ENCODE results near the gene ABHD5. TPM values are rescaled to one million over a fixed set of nuclear protein-coding genes. Genes with fewer than 3 reads are reported as not detected.

ABHD5 gene
- total RNA-seq, 1 experiment from 2014 or later: 9.9 TPM

DNA sequence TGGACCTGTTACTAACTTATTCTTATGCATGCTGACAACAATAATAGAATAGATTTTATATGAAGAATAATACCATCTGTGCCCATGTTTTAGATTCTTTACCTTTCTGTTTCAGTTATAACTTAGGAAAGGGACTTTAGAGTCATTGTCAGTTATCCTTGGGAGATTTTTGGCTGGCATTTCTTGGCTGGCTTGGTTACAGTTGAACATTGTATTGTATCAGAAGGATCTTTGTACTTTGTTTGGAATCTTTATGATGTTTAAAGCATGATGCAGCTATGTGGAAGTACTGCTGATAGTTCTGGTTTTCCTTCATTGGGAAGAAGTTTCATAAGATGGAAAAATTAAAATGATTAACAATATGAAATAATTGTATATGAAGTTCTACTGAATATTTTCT lies 19.9 kb downstream of the ABHD5 start:
- ChIA-PET POLR2A (ENCODE audit: low non-redundant PET) (no interaction called here), CTCF (no interaction called here)
- intact Hi-C loops (cut with micrococcal nuclease; ENCODE audit: unreplicated experiment): no loop called here
- no peak overlapping the region for H3K4me3 ChIP-seq (ENCODE audit: low read depth, low read length, poor library complexity, severe bottlenecking)
- no peak overlapping the region for H3K27ac ChIP-seq (ENCODE audit: low read depth, low read length, poor library complexity, severe bottlenecking)
- no peaks in the 10 kb centered on the region for H3K4me1 ChIP-seq (ENCODE audit: insufficient read depth, low read length, poor library complexity, severe bottlenecking)
- no peaks in the 10 kb centered on the region for H3K9me3 ChIP-seq (ENCODE audit: low read depth, low read length, poor library complexity, severe bottlenecking)
- BruUV-seq (replicated peaks): no TSS peak
- H3K27me3 ChIP-seq (replicated peaks; ENCODE audit: insufficient read depth, low read depth, low read length, poor library complexity): no peaks in the 10 kb centered on the region
- no peaks in the 10 kb centered on the region for H3K36me3 ChIP-seq (ENCODE audit: insufficient read depth, low read length, poor library complexity, severe bottlenecking)
- no peak for DNase-seq (ENCODE audit: low spot score)
- no peak for TF ChIP-seq EZH2 (IDR thresholded peaks at IDR 0.05; ENCODE audit: borderline replicate concordance, low read depth, low read length, poor library complexity, severe bottlenecking)
- TF ChIP-seq, protein P1, sequence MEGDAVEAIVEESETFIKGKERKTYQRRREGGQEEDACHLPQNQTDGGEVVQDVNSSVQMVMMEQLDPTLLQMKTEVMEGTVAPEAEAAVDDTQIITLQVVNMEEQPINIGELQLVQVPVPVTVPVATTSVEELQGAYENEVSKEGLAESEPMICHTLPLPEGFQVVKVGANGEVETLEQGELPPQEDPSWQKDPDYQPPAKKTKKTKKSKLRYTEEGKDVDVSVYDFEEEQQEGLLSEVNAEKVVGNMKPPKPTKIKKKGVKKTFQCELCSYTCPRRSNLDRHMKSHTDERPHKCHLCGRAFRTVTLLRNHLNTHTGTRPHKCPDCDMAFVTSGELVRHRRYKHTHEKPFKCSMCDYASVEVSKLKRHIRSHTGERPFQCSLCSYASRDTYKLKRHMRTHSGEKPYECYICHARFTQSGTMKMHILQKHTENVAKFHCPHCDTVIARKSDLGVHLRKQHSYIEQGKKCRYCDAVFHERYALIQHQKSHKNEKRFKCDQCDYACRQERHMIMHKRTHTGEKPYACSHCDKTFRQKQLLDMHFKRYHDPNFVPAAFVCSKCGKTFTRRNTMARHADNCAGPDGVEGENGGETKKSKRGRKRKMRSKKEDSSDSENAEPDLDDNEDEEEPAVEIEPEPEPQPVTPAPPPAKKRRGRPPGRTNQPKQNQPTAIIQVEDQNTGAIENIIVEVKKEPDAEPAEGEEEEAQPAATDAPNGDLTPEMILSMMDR (conservative IDR thresholded peaks at IDR 0.05; ENCODE audit: low read depth, low read length): no peak

DNA sequence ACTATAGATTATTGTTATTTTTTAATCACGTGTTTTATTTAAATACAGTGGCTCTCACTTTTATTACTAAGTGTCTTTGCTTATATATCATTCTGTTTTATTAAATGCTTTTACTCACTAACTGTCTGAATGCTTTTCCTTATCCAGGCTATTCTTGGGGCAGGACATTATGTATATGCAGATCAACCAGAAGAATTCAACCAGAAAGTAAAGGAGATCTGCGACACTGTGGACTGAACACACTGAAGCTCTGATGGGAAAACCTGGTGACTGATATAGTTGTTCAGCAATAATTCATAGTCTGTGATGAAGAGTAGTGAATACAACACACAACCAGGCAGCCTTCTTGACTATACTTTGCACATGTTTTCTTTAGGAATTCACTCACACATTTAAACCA lies 27.6 kb downstream of the ABHD5 start:
- Histone ChIP-seq H3K36me3 (ENCODE audit: insufficient read depth, low read length, poor library complexity, severe bottlenecking) (peaks cover 3% of the 10 kb centered on the region), H3K4me3 (ENCODE audit: low read depth, low read length, poor library complexity, severe bottlenecking) (no peak overlapping the region), H3K4me1 (ENCODE audit: insufficient read depth, low read length, poor library complexity, severe bottlenecking) (no peaks in the 10 kb centered on the region), H3K9me3 (ENCODE audit: low read depth, low read length, poor library complexity, severe bottlenecking) (no peaks in the 10 kb centered on the region), H3K27me3 (replicated peaks; ENCODE audit: insufficient read depth, low read depth, low read length, poor library complexity) (no peaks in the 10 kb centered on the region), H3K27ac (ENCODE audit: low read depth, low read length, poor library complexity, severe bottlenecking) (no peak overlapping the region)
- ChIA-PET POLR2A (ENCODE audit: low non-redundant PET) (no interaction called here), CTCF (no interaction called here)
- intact Hi-C loops (cut with micrococcal nuclease; ENCODE audit: unreplicated experiment): no loop called here
- BruUV-seq (replicated peaks): no TSS peak
- DNase-seq (ENCODE audit: low spot score): no peak
- TF ChIP-seq EZH2 (IDR thresholded peaks at IDR 0.05; ENCODE audit: borderline replicate concordance, low read depth, low read length, poor library complexity, severe bottlenecking): no peak
- TF ChIP-seq, protein P1 (conservative IDR thresholded peaks at IDR 0.05; ENCODE audit: low read depth, low read length): no peak

DNA sequence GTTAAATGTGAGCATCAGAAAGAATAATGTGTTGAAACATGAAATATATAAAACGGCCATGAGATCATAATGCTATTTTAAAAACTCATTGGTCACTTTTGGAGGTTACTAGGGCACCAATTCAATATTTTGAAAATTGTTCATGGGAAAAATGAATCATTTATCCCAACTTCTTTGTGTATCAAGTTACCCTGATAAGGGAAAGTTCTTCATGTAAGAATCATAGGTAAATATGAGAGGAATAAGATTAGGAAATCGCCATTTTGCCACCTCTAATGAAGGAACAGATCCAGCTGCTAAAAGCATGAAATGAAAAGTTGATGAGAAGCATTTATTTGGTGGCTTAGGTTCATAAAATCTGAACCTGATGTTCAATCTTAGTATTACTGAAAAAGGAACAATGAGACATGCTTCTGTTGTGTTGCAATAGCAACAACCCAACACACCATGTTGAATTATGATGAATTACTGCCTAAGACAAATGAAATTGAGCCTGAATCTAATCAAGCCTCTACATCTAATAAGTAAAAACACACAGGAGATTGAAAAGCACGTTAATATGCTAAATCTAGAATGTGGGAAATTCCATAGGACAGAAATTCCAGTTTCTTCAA lies 32.5 kb downstream of the ABHD5 start:
- no peaks in the 10 kb centered on the region for H3K9me3 ChIP-seq (ENCODE audit: low read depth, low read length, poor library complexity, severe bottlenecking)
- no peaks in the 10 kb centered on the region for H3K27me3 ChIP-seq (replicated peaks; ENCODE audit: insufficient read depth, low read depth, low read length, poor library complexity)
- intact Hi-C loops (cut with micrococcal nuclease; ENCODE audit: unreplicated experiment): no loop called here
- TF ChIP-seq, protein P1 (conservative IDR thresholded peaks at IDR 0.05; ENCODE audit: low read depth, low read length): no peak
- no peak for TF ChIP-seq EZH2 (IDR thresholded peaks at IDR 0.05; ENCODE audit: borderline replicate concordance, low read depth, low read length, poor library complexity, severe bottlenecking)
- H3K4me1 ChIP-seq (ENCODE audit: insufficient read depth, low read length, poor library complexity, severe bottlenecking): no peaks in the 10 kb centered on the region
- no peak for DNase-seq (ENCODE audit: low spot score)
- ChIA-PET CTCF (no interaction called here), POLR2A (ENCODE audit: low non-redundant PET) (interaction anchor here (0.6 kb wide), 1 partner anchor 246 kb away, joined by 3 read pairs; no protein-coding TSS in a partner anchor)
- H3K27ac ChIP-seq (ENCODE audit: low read depth, low read length, poor library complexity, severe bottlenecking): no peak overlapping the region
- H3K36me3 ChIP-seq (ENCODE audit: insufficient read depth, low read length, poor library complexity, severe bottlenecking): peaks cover 3% of the 10 kb centered on the region
- H3K4me3 ChIP-seq (ENCODE audit: low read depth, low read length, poor library complexity, severe bottlenecking): no peak overlapping the region
- BruUV-seq (replicated peaks): no TSS peak
